ENCODE results near the gene GAB3.
"Not testable (repeated sequence)": the region's sequence is repeated elsewhere in the genome, so short reads cannot be mapped to it uniquely, and the experiment has no call there.

The GAB3 gene

GRCh38 chrX:154649503-154650220, 101.2 kb downstream of the GAB3 start:
- Histone ChIP-seq H3K27ac (replicated peaks) (no peak overlapping the region), H3K4me3 (replicated peaks; ENCODE audit: insufficient read depth, low read length) (no peak overlapping the region), H3K27me3 (ENCODE audit: insufficient read depth, poor library complexity, severe bottlenecking) (no peaks in the 10 kb centered on the region)
- DNase-seq (ENCODE audit: low read depth in 1 of 2, low spot score in 1 of 2): no peak
- TF ChIP-seq SPI1 (IDR thresholded peaks at IDR 0.05; ENCODE audit: borderline replicate concordance, low read depth) (no peak), POLR2AphosphoS5 (IDR thresholded peaks at IDR 0.05; ENCODE audit: low read depth) (no peak), GABPA (IDR thresholded peaks at IDR 0.05; ENCODE audit: low read depth) (no peak), REST (IDR thresholded peaks at IDR 0.05; ENCODE audit: insufficient replicate concordance, low read depth) (no peak), CTCF (IDR thresholded peaks at IDR 0.05; ENCODE audit: insufficient read depth, low read length) (no peak)

GRCh38 chrX:154648931-154649330, 101.9 kb downstream of the GAB3 start:
- TF ChIP-seq REST (IDR thresholded peaks at IDR 0.05; ENCODE audit: insufficient replicate concordance, low read depth): no peak
- TF ChIP-seq GABPA (IDR thresholded peaks at IDR 0.05; ENCODE audit: low read depth): no peak
- no peak for TF ChIP-seq CTCF (IDR thresholded peaks at IDR 0.05; ENCODE audit: insufficient read depth, low read length)
- no peak for TF ChIP-seq SPI1 (IDR thresholded peaks at IDR 0.05; ENCODE audit: borderline replicate concordance, low read depth)
- TF ChIP-seq POLR2AphosphoS5 (IDR thresholded peaks at IDR 0.05; ENCODE audit: low read depth): no peak
- no peak for DNase-seq (ENCODE audit: low read depth in 1 of 2, low spot score in 1 of 2)
- no peak overlapping the region for H3K4me3 ChIP-seq (replicated peaks; ENCODE audit: insufficient read depth, low read length)
- no peaks in the 10 kb centered on the region for H3K27me3 ChIP-seq (ENCODE audit: insufficient read depth, poor library complexity, severe bottlenecking)
- H3K27ac ChIP-seq (replicated peaks): no peak overlapping the region

DNA sequence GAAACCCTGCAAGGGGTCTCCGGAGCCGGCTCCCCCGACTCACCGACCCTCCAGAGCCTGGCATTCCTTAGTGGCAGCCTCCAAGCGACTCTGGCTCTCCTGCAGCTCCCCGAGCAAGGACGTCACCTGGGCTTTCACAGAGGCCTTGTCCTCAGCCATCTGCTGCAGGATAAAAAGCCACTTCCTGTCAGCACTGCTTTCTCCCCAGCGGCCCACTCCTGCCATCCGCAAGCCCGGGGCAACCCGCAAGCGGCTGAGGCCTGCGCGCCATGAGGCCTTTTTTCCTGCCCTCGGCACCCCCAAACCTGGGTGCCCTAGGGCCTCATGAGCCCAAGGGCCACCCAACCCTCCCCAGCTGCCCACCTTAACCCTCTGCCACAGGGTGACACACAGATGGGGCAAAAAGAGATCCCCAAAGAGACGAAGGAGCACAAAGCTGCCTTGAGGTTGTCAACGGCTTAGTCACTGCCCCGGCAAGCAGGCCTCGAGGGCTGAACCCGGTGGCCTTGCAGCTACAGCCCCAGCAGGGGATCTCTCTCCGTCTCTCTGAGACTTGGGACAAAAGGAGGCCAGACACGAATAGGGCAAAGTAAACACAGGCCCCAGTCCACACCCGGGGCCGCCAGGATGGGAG, 105.0 kb downstream of the GAB3 start:
- DNase-seq (ENCODE audit: low read depth in 1 of 2, low spot score in 1 of 2); H3K27me3 ChIP-seq (ENCODE audit: insufficient read depth, poor library complexity, severe bottlenecking): not testable (repeated sequence)

DNA sequence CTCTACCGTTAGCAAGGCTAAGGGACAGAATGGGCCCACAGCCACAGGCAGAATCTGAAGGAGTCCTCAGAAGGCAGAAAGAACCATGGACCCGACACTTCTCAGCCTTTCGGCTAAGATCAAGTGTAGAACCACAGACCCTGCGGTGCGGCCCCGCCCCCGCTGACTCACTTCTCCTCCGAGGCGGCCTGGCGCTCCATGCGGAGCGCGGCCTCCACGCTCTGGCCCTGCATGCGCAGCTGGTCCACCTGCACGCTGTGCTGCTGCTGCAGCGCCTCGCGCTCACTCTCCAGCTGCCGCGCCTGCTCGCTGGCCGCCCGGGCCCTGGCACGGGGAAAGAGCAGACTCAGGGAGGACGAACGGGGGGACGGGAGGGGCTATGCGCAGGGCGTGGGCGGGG, 107.2 kb downstream of the GAB3 start:
- not testable (repeated sequence) for DNase-seq (ENCODE audit: low read depth in 1 of 2, low spot score in 1 of 2); H3K27ac ChIP-seq (replicated peaks); H3K4me3 ChIP-seq (replicated peaks; ENCODE audit: insufficient read depth, low read length); H3K27me3 ChIP-seq (ENCODE audit: insufficient read depth, poor library complexity, severe bottlenecking)

More for the DNA sequence above, 105.0 kb downstream of the GAB3 start:
- H3K27ac ChIP-seq (replicated peaks); H3K4me3 ChIP-seq (replicated peaks; ENCODE audit: insufficient read depth, low read length): not testable (repeated sequence)

DNA sequence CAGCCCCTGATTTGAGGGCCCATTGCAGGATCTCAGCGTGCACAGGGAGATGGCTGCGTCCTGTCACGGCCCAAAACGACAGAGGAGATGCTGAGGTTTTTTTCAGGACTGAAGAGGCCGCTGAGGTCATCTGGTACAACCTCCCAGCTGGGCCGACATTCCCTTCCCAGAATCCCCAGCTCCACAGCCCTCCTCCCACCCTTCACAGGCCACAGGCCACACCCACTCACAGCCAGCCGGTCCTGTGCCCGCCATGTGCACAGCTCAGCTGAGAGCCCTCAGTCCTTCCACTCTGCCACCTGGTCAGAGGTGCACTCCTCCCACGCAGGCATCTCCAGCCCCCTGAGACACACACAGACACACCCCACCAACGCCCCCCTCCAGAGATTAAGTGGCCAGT, 109.1 kb downstream of the GAB3 start:
- not testable (repeated sequence) for H3K27me3 ChIP-seq (ENCODE audit: insufficient read depth, poor library complexity, severe bottlenecking); H3K4me3 ChIP-seq (replicated peaks; ENCODE audit: insufficient read depth, low read length)

DNA sequence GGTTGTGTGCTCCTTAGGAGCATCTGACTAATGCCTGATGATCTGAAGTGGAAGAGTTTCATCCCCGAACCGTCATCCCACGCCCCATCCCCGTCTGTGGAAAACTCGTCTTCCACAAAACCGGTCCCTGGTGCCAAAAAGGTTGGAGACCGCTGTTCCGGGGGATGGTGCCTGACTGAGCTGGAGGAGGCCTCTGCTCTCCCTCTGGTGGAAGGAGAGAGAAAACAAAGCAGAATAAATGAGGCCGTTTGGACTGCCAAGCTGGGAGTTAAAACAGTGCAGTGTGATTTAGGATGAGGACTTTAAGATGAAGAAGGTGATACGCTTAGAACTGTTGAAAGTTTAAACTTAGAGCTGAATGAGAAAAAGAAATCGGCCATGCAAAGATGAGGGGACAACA, 117.2 kb downstream of the GAB3 start:
- not testable (repeated sequence) for H3K27me3 ChIP-seq (ENCODE audit: insufficient read depth, poor library complexity, severe bottlenecking); H3K27ac ChIP-seq (replicated peaks); DNase-seq (ENCODE audit: low read depth in 1 of 2, low spot score in 1 of 2); H3K4me3 ChIP-seq (replicated peaks; ENCODE audit: insufficient read depth, low read length)

More for the DNA sequence above, 109.1 kb downstream of the GAB3 start:
- DNase-seq (ENCODE audit: low read depth in 1 of 2, low spot score in 1 of 2); H3K27ac ChIP-seq (replicated peaks): not testable (repeated sequence)

- not testable (repeated sequence) for DNase-seq (ENCODE audit: low read depth in 1 of 2, low spot score in 1 of 2); H3K27me3 ChIP-seq (ENCODE audit: insufficient read depth, poor library complexity, severe bottlenecking); H3K27ac ChIP-seq (replicated peaks); H3K4me3 ChIP-seq (replicated peaks; ENCODE audit: insufficient read depth, low read length)
These were observed 119.9 kb downstream of the GAB3 start for GRCh38 chrX:154630949-154631348.

GRCh38 chrX:154628960-154629359, 121.9 kb downstream of the GAB3 start:
- H3K27ac ChIP-seq (replicated peaks); H3K4me3 ChIP-seq (replicated peaks; ENCODE audit: insufficient read depth, low read length); DNase-seq (ENCODE audit: low read depth in 1 of 2, low spot score in 1 of 2); H3K27me3 ChIP-seq (ENCODE audit: insufficient read depth, poor library complexity, severe bottlenecking): not testable (repeated sequence)
